IPS-18c (cell line): ENCODE data around the gene SPRY2.

Source experiments
- H3K4me3 ChIP-seq: 2 replicates; pipeline ENCODE4 v1.7.0; 2013; ENCODE audit warnings: low read depth, mild to moderate bottlenecking, low read length, moderate library complexity; ENCODE audit not compliant: insufficient read depth
- H3K9me3 ChIP-seq: one replicate; pipeline ENCODE4 v1.6.1; 2013; ENCODE audit warnings: mild to moderate bottlenecking, low read length, moderate library complexity; ENCODE audit not compliant: control insufficient read depth, insufficient read depth

SPRY2 gene

GRCh38 chr13:80336776-80337287 is 4.1 kb downstream of the SPRY2 start:
- peak overlapping the region; percentile 85; the same call in 1 of the 2 replicates for H3K4me3 ChIP-seq

GRCh38 chr13:80336370-80336769 is 4.6 kb downstream of the SPRY2 start:
- 0 out of 2 replicates have a peak overlapping the region, but pooled peaks have one; percentile 85 for H3K4me3 ChIP-seq

More at GRCh38 chr13:80336776-80337287, 4.1 kb downstream of the SPRY2 start:
- H3K9me3 ChIP-seq: no peaks in the 10 kb centered on the region

GRCh38 chr13:80334597-80335260 is 6.2 kb downstream of the SPRY2 start:
- H3K9me3 ChIP-seq: no peaks in the 10 kb centered on the region
- no peak overlapping the region for H3K4me3 ChIP-seq

More at GRCh38 chr13:80336370-80336769, 4.6 kb downstream of the SPRY2 start:
- no peaks in the 10 kb centered on the region for H3K9me3 ChIP-seq

- Histone ChIP-seq H3K4me3 (no peak overlapping the region), H3K9me3 (no peaks in the 10 kb centered on the region)
These were observed 8.9 kb downstream of the SPRY2 start for GRCh38 chr13:80331984-80332383.

GRCh38 chr13:80329250-80329649 is 11.7 kb downstream of the SPRY2 start:
- Histone ChIP-seq H3K9me3 (no peaks in the 10 kb centered on the region), H3K4me3 (no peak overlapping the region)

- Histone ChIP-seq H3K9me3 (no peaks in the 10 kb centered on the region), H3K4me3 (no peak overlapping the region)
These were observed 21.9 kb downstream of the SPRY2 start for GRCh38 chr13:80319004-80319403.

- Histone ChIP-seq H3K4me3 (no peak overlapping the region), H3K9me3 (no peaks in the 10 kb centered on the region)
These were observed 25.9 kb downstream of the SPRY2 start for GRCh38 chr13:80314711-80315653.

- no peaks in the 10 kb centered on the region for H3K9me3 ChIP-seq
These were observed 27.2 kb downstream of the SPRY2 start for GRCh38 chr13:80313668-80314256.

GRCh38 chr13:80312967-80313366 is 28.0 kb downstream of the SPRY2 start:
- H3K4me3 ChIP-seq: no peak overlapping the region
- H3K9me3 ChIP-seq: no peaks in the 10 kb centered on the region

More at GRCh38 chr13:80313668-80314256, 27.2 kb downstream of the SPRY2 start:
- H3K4me3 ChIP-seq: no peak overlapping the region

GRCh38 chr13:80312012-80312704 is 28.8 kb downstream of the SPRY2 start:
- no peak overlapping the region for H3K4me3 ChIP-seq
- H3K9me3 ChIP-seq: no peaks in the 10 kb centered on the region

GRCh38 chr13:80309926-80310325 is 31.0 kb downstream of the SPRY2 start:
- H3K9me3 ChIP-seq: no peaks in the 10 kb centered on the region
- H3K4me3 ChIP-seq: no peak overlapping the region

- Histone ChIP-seq H3K4me3 (no peak overlapping the region), H3K9me3 (no peaks in the 10 kb centered on the region)
These were observed 33.4 kb downstream of the SPRY2 start for GRCh38 chr13:80307401-80307987.

GRCh38 chr13:80306337-80306972 is 34.5 kb downstream of the SPRY2 start:
- H3K9me3 ChIP-seq: no peaks in the 10 kb centered on the region
- no peak overlapping the region for H3K4me3 ChIP-seq

GRCh38 chr13:80305737-80306136 is 35.2 kb downstream of the SPRY2 start:
- no peaks in the 10 kb centered on the region for H3K9me3 ChIP-seq
- no peak overlapping the region for H3K4me3 ChIP-seq

GRCh38 chr13:80303225-80303811 is 37.6 kb downstream of the SPRY2 start:
- no peak overlapping the region for H3K4me3 ChIP-seq

GRCh38 chr13:80299046-80299445 is 41.9 kb downstream of the SPRY2 start:
- no peaks in the 10 kb centered on the region for H3K9me3 ChIP-seq
- H3K4me3 ChIP-seq: no peak overlapping the region

More at GRCh38 chr13:80303225-80303811, 37.6 kb downstream of the SPRY2 start:
- no peaks in the 10 kb centered on the region for H3K9me3 ChIP-seq
